K562 (cell line): ENCODE data around the gene CCDC85B. TPM values are rescaled to one million over a fixed set of nuclear protein-coding genes. Genes with fewer than 3 reads are reported as not detected.
A peak's percentile ranks its signal among the peaks of the same experiment; 100 is the strongest.

Experiments
- BMI1 ChIP-seq: fragments of 150-350 bp; IDR thresholded peaks from 2 replicates; pipeline ENCODE4 v1.6.1; 2014; ENCODE audit warnings: low read length
- CTCFL ChIP-seq: IDR thresholded peaks from 2 replicates; pipeline ENCODE4 v1.6.1; 2011; ENCODE audit warnings: borderline replicate concordance, low read depth, mild to moderate bottlenecking, moderate library complexity, low read length; ENCODE audit not compliant: insufficient read depth, poor library complexity, severe bottlenecking
- E2F3 ChIP-seq: fragments of 250-450 bp; sonication (Bioruptor Pico); IDR thresholded peaks from 2 replicates; pipeline ENCODE4 v1.4.0; 2020; ENCODE audit warnings: mild to moderate bottlenecking
- FOXM1 ChIP-seq, 2 experiments: fragments of 450-650 bp in 1 of 2; sonication (generic) in 1 of 2; formaldehyde crosslinking in 1 of 2; IDR thresholded peaks; 2 replicates each; pipeline versions ENCODE4 v1.6.1 to v1.9.0; 2017 to 2022; ENCODE audit warnings: low read depth in 2 of 2, mild to moderate bottlenecking in 2 of 2, missing genetic modification reagents in 1 of 2, moderate library complexity in 1 of 2
- HDAC6 ChIP-seq: IDR thresholded peaks from 2 replicates; pipeline ENCODE4 v1.6.1; 2012; ENCODE audit warnings: low read depth, mild to moderate bottlenecking, control low read depth, inconsistent platforms, low read length, moderate library complexity
- KLF16 ChIP-seq: IDR thresholded peaks from 2 replicates; pipeline ENCODE4 v1.6.1; 2016; ENCODE audit warnings: antibody characterized with exemption
- LEF1 ChIP-seq: fragments of 450-650 bp; IDR thresholded peaks from 2 replicates; pipeline ENCODE4 v1.6.1; 2016; ENCODE audit warnings: mild to moderate bottlenecking
- MIER1 ChIP-seq: fragments of 450-650 bp; IDR thresholded peaks from 2 replicates; pipeline ENCODE4 v1.6.1; 2016; ENCODE audit warnings: antibody characterized with exemption, mild to moderate bottlenecking, low read depth
- MTF1 ChIP-seq: fragments of 250-450 bp; sonication (Bioruptor Pico); IDR thresholded peaks from 2 replicates; pipeline ENCODE4 v1.9.0; 2021; ENCODE audit warnings: moderate library complexity, mild to moderate bottlenecking, inconsistent platforms, borderline replicate concordance
- NFE2 ChIP-seq: IDR thresholded peaks from 2 replicates; pipeline ENCODE4 v1.6.1; 2014; ENCODE audit warnings: antibody characterized with exemption, low read depth
- NR4A1 ChIP-seq, 2 experiments: fragments of 250-450 bp in 1 of 2; fragments of 450-650 bp in 1 of 2; sonication (Bioruptor Pico) in 1 of 2; IDR thresholded peaks; 2 replicates each; pipeline versions ENCODE4 v1.4.0 to v1.6.1; 2016 to 2020; ENCODE audit warnings: mild to moderate bottlenecking in 2 of 2, missing compliant biosample characterization in 1 of 2, missing genetic modification characterization in 1 of 2, moderate library complexity in 1 of 2
- PTBP1 ChIP-seq: fragments of 200-400 bp; formaldehyde crosslinking; IDR thresholded peaks from 2 replicates; pipeline ENCODE4 v1.6.1; 2017; ENCODE audit warnings: low read depth, low read length
- RBM39 ChIP-seq: fragments of 200-400 bp; formaldehyde crosslinking; optimal IDR thresholded peaks from 2 replicates; pipeline ENCODE3; 2018; ENCODE audit warnings: low read depth, low read length
- SLC30A9 ChIP-seq: fragments of 250-450 bp; sonication (Bioruptor Pico); IDR thresholded peaks from 2 replicates; pipeline ENCODE4 v1.8.0; 2022; ENCODE audit warnings: mild to moderate bottlenecking, moderate library complexity
- TAF15 ChIP-seq: fragments of 200-400 bp; formaldehyde crosslinking; IDR thresholded peaks from 2 replicates; pipeline ENCODE4 v1.6.1; 2017; ENCODE audit warnings: mild to moderate bottlenecking, low read depth, low read length, moderate library complexity
- THAP12 ChIP-seq: fragments of 250-450 bp; sonication (Bioruptor Pico); IDR thresholded peaks from 2 replicates; pipeline ENCODE4 v1.9.0; 2021; ENCODE audit warnings: mild to moderate bottlenecking, inconsistent platforms
- TRIM28 ChIP-seq: fragments of 450-650 bp; IDR thresholded peaks from 2 replicates; pipeline ENCODE4 v1.6.1; 2017
- ZNF316 ChIP-seq: fragments of 450-650 bp; IDR thresholded peaks from 2 replicates; pipeline ENCODE4 v1.6.1; 2016
- polyA plus RNA-seq, 8 experiments: library from polyadenylated mRNA; depleted of rRNA in 4 of 8; stranded (reverse) in 5 of 8; unstranded in 3 of 8; fragments of >200 nt; fragmentation: Nextera tagmentation in 2 of 8; fragmentation: Illumina TruSeq in 1 of 8; extraction: Ambion mirVana in 2 of 8; extraction: Trizol in 1 of 8; gene quantifications; 2 replicates each; pipeline versions ENCODE4 v1.2.1 to v1.2.3, GENCODE V29; 2011 to 2014; ENCODE audit warnings: inconsistent platforms in 1 of 8, missing spikeins in 1 of 8
- total RNA-seq, 7 experiments: library from RNA; depleted of rRNA in 6 of 7; stranded (reverse); fragments of >200 nt in 6 of 7; fragmentation: Illumina TruSeq in 2 of 7; extraction: Trizol in 2 of 7; gene quantifications; 2 replicates each; pipeline versions ENCODE4 v1.2.1 to v1.2.3, GENCODE V29; 2011 to 2021; ENCODE audit warnings: low replicate concordance in 1 of 7
- TF ChIP-seq, protein P1 (sequence below): sonication (generic); formaldehyde crosslinking; IDR thresholded peaks from 2 replicates; pipeline ENCODE4 v1.8.0; 2022; ENCODE audit warnings: missing genetic modification reagents, mild to moderate bottlenecking, borderline replicate concordance
- TF ChIP-seq, protein P2 (sequence below): fragments of 450-650 bp; IDR thresholded peaks from 2 replicates; pipeline ENCODE4 v1.6.1; 2017; ENCODE audit warnings: mild to moderate bottlenecking, moderate library complexity

CCDC85B gene
- total and polyA plus RNA-seq, 9 of the 15 experiments (the other 6 are each of a cell fraction or from before 2014, with no cell fraction given), result 0.14 to 138 (median 6.2) TPM

- TF ChIP-seq SLC30A9 (CRISPR knock-in tag) (no peak), HDAC6 (no peak), TAF15 (no peak), CTCFL (peak; percentile 94), BMI1 (no peak), RBM39 (no peak), MTF1 (CRISPR knock-in tag) (no peak), MIER1 (no peak), PTBP1 (no peak), ZNF316 (no peak), LEF1 (peak; percentile 57; the same call in 1 of the 2 replicates), KLF16 (peak; percentile 38; the same call in 1 of the 2 replicates), TRIM28 (no peak; the same call in 1 of the 2 replicates), THAP12 (CRISPR knock-in tag) (peak; percentile 100), NR4A1 (CRISPR knock-in tag; IDR thresholded peaks at IDR 0.05) (peak; percentile 83; the same call in 1 of the 2 replicates), NR4A1 (tag; IDR thresholded peaks at IDR 0.05) (no peak), FOXM1 (IDR thresholded peaks at IDR 0.05; ENCODE audit: low read depth) (peak; percentile 56), FOXM1 (CRISPR knock-in tag; IDR thresholded peaks at IDR 0.05; ENCODE audit: low read depth) (peak; percentile 46; the same call in 1 of the 2 replicates), E2F3 (CRISPR knock-in tag) (peak; percentile 18; the same call in 1 of the 2 replicates), NFE2 (0 out of 2 replicates have a peak, but pooled peaks have one; percentile 5)
- TF ChIP-seq, protein P1, sequence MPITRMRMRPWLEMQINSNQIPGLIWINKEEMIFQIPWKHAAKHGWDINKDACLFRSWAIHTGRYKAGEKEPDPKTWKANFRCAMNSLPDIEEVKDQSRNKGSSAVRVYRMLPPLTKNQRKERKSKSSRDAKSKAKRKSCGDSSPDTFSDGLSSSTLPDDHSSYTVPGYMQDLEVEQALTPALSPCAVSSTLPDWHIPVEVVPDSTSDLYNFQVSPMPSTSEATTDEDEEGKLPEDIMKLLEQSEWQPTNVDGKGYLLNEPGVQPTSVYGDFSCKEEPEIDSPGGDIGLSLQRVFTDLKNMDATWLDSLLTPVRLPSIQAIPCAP (CRISPR knock-in tag), result no peak; the same call in 1 of the 2 replicates
- TF ChIP-seq, protein P2, sequence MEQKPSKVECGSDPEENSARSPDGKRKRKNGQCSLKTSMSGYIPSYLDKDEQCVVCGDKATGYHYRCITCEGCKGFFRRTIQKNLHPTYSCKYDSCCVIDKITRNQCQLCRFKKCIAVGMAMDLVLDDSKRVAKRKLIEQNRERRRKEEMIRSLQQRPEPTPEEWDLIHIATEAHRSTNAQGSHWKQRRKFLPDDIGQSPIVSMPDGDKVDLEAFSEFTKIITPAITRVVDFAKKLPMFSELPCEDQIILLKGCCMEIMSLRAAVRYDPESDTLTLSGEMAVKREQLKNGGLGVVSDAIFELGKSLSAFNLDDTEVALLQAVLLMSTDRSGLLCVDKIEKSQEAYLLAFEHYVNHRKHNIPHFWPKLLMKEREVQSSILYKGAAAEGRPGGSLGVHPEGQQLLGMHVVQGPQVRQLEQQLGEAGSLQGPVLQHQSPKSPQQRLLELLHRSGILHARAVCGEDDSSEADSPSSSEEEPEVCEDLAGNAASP, result no peak
Measured at GRCh38 chr11:65860278-65861164, 30.0 kb upstream of the CCDC85B start, which contains the start of gene MUS81 (continued).
